ENCODE results near the gene NBEA.
"Not testable (repeated sequence)": the region's sequence is repeated elsewhere in the genome, so short reads cannot be mapped to it uniquely, and the experiment has no call there.

NBEA gene

DNA sequence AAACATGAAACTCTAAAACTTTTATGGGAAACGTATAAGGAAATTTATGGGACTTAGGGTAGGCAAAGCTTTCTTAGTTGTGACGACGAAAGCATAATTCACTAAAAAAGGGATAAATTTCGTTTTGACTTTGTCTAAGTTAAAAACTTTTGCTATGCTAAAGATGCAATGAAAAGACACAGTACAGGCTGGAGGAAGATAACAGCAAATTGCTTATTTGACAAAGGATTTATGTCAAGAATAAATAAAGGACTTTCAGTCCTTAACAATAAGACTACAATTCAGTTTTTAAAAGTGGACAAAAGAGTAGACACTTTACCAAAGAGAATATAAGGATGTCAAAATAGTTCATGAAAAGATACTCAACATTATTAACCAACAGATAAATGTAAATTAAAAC is 150.2 kb downstream of the NBEA start:
- no peak for DNase-seq

DNA sequence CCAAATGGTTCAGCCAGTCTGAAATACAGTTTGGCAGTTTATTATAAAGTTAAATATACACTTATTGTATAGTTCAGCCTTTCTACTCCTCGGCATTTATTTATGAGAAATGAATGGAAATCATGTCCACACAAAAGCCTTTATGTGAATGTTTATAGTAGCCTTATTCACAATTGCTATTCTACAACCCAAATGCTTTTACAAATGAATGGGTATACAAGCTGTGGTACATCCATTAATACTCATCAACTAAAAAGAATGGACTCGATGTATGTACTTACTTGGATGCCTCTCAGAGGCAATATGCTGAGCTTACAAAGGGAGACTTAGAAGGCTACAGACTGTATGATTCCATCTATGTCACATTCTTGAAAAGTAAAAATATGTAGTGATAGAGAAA is 150.7 kb downstream of the NBEA start:
- DNase-seq, result no peak

DNA sequence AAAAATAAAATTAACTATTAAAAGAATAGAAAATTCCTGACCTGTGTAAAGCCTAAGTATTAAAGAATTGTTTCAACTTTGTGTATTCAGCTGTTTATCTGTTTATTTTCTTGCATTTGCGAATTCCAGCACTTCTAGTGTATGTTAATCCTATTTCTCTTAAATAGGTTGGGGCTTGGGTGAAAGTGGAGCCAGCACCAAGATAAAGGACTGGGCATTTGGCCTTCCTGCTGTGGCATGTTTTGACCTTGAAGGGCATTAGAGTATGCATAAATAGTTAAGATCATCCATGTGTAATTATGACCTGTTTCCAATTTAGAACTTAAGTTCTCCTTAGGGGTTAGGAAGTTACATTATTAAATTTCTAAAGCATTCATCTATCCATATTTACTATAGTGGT is 151.3 kb downstream of the NBEA start:
- no peak for DNase-seq

DNA sequence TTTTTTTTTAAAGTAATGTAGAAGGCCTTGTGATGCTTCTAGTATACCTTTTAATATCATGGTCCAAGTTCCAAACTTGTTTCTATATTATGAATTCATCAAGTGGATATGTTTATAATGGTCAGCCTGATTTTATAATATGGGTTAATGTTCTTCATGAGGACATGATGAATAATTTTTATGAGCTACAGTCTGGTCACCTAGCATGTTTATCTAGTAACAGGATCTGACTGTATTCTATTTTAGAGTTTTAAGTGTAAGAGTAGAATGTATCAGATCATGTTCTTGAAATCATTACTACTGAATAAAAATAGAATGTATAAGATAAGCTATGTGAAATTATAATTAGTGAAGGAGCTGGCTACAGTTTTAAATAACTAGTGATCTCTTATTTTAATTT is 164.7 kb downstream of the NBEA start:
- not testable (repeated sequence) for DNase-seq

DNA sequence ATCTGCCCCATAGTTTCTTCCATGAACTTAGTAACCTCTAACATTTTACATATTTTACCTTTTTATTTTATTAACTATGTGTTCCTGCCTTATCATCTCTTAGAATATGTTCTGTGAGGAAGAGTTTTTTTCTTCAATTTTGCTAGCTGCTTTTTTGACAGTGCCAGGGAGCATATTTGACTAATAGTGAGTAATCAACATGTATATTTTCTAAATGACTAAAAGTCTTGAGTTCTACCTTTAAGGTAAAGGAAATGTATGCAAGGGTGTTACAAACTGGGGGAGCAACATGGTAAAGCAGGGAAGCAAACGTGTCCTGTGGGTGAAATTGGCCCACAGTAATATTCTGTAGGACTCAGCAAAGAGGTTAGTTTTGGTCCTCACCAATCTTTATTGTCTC is 165.5 kb downstream of the NBEA start:
- DNase-seq, result no peak

DNA sequence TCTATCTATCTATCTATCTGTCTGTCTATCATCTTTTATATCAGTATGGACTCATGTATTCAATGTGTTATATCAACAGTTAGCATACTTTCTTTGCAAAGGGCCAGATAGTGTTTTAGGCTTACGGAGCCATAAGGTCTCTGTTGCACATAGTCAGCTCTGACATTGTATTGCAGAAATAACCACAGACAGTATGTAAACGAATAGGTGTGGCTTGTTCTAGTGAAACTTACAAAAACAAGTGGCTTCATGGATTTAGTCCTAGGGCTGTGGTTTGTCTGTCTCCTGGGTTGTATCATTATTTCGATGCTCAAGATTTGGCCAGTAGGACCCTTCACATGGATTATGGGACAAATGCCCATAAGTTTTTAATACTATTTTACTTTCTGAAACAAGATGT is 171.5 kb downstream of the NBEA start:
- DNase-seq, result not testable (repeated sequence)

DNA sequence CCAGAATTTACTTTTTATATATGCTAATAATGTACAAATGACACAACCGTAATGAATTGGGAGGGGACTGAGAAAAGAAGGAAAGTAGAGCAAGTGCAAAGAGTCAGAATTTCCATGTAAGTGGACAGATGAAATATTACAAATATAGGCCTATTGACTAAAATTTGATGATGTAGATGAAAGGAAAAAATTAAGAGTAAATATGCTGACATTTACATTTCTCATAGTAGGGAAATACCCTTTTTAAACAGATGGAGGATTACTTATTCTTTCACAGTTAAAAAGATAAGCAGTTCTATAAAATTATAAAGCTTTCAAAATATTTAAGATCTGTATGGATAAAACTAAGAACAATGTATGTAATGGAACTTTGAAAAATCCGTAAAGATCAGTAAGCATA is 185.4 kb downstream of the NBEA start:
- DNase-seq, result no peak

DNA sequence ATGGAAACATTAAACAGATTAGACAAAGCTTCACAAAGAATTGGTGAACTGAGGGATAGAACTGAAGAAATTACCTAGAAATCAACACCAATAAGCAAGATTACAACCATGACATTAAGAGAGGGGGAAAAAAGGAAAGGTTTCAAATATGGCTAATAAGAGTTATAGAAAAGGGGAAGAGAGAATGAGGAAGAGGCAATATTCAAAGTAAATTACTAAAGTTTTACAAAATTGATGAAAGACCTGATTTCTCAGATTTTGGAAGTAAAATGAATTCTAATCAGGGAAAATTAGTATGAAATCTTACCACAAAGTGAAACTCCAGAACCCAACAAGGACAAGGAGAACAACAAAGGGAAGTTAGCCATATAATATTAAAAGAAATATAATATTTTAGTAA is 187.4 kb downstream of the NBEA start:
- no peak for DNase-seq

DNA sequence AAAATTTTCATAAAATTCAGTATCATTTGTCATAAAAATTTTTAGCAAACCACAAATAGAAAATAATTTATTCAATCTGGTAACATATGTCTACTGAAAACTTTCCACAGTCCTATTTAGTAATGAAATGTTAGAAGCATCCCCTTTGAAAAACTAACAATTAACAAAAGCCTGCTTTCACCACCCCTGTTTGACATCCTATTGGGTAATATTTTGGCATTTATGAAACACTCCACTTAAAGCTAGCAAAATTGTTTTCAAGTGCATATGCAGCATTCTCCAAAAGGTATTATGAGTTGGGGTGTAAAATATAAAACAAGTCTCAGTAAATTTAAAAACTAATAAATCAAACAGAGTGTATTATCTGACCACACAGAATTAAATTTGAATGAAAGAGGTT is 189.4 kb downstream of the NBEA start:
- no peak for DNase-seq

DNA sequence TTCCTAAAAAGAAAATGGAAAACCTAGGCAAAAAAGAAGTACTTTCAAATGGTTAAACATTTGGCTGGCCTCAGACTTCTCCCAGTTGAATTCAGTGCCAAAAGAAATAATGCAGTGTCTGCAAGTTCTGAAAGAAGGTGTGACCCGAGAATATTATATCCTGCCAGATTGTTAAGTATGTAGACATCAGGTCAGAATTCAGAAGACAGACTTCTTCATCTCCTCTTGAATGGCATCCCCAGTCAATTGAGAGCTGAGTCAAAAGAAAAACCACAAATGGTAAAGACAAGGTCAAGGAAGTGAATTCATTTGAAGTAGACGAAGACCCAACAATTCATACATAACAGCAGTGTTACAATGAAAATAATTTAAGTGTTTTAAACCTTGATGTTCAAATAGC is 194.5 kb downstream of the NBEA start:
- DNase-seq, result no peak

DNA sequence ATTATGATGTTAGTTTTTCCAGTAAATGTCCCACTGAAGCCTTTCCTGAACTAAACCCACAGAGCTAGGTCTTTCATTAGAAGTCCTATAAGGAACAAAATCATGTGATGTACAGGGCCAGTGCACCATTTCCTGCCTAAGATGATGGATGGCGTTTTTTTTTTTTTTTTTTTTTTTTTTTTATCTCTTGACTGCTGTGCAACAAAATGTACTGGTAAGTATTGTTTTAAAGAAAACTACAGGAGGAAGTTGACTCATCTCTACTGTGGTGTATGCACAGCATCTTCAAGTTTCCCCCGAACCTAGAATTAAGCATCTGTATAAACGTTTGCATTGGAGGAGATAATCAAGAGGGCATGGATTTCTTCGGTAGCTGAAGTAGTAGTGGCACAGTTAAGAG is 197.5 kb downstream of the NBEA start:
- DNase-seq, result no peak

DNA sequence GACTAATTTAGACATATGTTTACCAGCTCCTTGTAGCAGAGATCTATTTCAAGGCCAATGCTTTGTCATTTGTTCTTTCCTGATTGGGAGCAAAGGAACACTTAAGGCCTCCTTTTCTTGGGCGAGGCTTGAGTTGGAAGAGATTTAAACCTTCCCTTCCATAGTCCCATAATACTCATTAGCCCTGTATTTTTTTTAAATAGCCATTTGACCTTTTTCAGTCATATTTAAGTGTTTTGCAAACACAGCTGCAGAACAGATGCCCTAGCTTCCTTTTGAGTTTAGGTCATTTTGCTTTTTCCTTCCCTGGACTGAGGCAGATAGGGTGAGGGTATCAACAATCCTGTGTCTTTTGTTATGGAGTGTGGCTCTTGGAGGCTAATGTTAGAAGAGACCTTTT is 198.3 kb downstream of the NBEA start:
- DNase-seq, result no peak

DNA sequence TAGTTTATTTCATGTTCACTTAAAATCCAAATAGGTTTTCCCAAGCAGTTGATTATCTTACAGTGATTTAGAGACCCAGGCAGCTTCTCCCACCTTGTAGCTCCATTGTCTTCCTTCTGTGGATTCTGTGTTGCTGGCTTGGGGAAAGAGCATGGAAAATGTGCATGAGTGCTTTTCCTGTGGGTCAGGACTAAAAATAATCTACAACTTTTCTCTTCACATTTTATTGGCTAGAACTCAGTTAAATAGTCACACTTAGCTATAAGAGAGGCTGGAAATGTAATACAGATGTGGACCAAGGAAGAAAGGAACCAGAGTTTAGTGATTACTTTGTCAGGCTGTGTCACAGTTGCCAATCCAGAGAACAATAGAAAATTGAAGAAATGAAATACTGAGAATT is 198.8 kb downstream of the NBEA start:
- no peak for DNase-seq

DNA sequence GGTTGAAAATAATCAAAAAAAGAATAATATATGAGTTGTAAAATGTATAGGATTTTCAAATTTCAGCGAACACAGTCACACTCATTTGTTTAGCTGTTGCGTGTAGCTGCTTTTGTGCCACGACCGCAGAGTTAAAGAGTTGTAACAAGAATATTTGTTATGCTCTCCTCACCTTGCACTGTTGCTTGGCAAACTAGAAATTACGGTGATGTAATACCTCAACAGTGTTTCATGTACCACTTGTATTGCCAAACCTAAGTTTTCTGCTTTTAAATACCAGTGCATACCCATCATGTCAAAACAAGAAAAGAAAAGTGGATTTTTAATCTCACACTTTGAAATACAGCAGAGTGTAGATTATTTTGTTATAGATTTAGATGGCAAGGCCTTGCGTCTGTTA is 201.1 kb downstream of the NBEA start:
- DNase-seq, result no peak

DNA sequence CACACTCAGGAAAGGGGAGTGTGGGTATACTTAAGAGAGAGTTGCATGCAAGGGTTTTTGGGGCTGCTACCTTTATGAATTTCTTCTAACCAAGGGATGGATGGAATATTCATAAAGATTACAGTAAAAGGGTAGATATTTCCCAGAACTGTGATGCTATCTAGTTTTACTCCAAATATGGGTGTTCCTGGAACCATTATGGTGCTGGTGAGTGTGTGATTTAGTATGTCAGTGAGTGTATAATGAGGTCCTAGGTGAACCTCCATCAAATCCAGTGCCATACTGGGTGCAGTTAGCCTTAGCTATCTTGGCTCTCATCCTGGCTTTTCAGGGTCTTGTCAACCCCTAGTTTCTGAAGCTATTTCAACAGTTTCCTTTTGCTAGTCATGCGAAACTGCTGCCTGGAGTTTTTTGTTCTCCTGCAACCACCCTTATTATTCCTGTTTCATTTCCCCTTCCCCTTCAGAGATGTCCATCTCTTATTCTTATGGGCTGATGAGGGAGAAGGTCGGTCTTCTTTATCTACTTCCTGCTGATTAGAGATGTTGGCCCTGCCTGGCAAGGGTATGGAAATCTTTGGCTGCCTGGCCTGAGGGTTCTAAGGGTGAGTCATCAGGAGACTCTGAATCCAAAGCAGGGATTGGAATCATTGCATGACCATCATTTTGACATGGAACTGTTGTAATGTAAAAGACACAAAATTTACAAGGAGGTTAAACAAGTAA is 202.3 kb downstream of the NBEA start:
- no peak for DNase-seq

DNA sequence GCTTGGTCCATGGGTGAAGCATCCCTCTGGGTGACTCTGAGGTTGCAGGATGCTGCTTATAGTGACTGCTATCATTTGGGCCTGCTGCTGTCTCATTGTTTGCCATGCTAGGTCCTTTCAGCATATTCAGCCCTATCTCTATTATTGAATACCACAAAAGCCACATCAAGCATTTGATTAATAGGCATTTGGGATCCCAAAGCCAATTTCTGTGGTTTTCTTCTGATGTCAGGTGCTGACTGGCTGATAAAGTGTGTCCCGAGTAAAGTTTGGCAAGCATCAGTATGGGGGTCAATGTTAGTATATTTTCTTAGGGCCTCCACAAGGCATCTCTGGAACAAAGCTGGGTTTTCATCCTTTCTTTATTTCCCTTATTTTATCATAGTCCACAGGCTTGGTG is 204.6 kb downstream of the NBEA start:
- no peak for DNase-seq

DNA sequence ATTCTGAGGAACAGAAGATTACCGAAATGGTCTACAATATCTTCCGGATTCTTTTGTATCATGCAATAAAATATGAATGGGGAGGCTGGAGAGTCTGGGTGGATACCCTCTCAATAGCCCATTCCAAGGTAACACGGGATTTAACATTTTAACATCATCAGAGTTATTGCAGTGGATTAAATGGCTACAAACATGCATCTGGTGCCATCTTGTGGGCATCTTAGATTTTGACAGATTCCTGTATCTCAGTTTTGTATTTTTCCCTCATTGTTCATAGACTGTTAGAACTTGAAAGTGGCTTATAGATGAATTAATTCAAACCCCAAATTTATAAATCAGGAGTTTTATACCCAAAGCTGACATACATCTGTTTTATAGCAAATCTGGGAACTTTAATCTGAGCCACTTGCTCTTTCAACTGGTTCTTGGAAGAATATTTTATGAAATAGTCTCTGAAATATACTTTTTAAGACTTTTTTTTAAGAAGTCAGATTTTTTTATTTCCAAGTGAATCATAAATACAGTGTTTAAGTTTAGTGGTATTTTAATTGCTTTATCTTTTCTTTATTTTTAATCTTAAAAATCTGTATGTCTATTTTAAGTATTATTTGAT is 215.2 kb downstream of the NBEA start:
- peak; percentile 45 for DNase-seq

DNA sequence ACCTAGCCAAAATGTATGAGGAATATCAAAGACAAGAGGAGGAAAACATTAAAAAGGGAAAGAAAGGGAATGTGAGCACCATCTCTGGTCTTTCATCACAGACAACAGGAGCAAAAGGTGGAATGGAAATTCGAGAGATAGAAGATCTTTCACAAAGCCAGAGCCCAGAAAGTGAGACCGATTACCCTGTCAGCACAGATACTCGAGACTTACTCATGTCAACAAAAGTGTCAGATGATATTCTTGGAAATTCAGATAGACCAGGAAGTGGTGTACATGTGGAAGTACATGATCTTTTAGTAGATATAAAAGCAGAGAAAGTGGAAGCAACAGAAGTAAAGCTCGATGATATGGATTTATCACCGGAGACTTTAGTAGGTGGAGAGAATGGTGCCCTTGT is 217.0 kb downstream of the NBEA start:
- DNase-seq, result no peak

DNA sequence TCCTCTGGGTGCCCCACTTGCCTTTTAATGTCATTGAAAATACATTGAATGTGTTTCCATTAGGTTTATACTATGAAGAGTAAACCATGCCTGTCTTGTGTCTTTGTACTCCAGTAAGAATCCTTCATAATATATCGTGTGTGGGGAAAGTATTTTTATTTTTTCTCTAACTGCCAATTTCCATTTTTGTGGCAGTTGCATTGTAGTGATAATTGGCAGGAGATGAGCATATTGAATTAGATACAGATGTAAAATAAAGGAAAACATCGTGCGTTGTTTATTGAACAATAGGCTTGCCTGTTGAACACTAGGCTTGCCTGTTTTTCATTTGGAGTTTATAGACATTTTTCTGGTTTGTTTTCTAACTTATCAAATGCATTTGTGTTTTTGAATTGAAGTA is 218.8 kb downstream of the NBEA start:
- no peak for DNase-seq

DNA sequence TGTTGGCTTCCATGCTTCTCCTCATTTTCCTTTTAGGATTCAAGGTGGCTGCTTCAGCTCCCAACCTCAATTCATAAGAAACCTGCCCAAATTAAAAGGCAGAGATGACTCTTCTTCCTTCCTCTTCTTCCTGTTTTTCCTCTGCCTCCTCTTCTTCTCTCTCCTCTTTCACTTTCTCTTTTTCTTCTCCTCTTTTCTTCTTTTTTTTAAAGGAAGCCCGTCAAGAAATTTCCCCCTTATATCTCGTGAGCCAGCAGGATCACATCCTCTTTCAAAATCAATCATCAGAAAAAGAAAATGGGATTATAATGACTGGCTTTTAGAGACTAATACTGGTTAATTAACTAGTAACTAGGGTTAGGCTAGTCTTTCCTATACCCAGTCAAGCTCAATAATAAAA is 220.3 kb downstream of the NBEA start:
- no peak for DNase-seq

DNA sequence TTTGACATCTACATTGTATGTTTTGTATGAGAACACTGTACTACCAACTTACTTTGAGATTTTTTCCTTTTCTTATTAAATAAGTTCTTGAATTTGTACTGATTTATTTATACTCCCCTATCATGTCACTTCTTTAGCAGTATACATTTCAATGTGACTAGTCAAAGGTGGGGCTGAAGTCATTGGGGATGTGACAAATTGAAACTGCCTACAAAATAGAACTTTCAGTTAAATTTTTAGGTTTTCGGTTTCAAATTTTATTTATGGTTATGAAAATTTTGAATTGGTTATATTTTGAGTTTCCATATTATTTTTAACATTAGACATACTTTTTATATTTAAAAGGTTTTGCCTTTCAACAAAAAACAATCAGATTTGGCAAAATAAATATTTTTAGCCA is 221.6 kb downstream of the NBEA start:
- no peak for DNase-seq

DNA sequence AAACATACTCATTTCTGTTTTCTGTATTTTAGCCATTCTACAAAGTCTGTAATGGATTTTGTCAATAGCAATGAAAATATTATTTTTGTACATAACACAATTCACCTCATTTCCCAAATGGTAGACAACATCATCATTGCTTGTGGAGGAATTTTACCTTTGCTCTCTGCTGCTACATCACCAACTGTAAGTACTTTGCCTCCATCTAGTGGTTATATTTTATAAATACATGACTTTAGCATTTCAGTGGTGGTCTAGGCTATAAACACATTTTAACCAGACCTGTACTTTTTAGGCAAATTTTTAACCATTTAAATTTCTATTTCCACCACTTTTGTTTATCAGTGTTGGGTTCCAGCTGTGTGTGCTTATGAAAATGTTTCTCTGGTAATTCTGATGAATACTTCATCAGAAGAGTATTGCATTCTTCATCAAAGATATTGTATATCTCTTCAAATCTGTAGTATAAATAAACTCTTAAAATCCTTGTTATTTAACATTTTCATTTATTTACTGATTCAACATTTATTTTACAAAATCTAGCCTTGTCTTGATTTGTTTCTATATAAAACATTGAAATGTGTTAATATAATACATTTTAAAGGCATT is 222.4 kb downstream of the NBEA start:
- peak; percentile 53 for DNase-seq

DNA sequence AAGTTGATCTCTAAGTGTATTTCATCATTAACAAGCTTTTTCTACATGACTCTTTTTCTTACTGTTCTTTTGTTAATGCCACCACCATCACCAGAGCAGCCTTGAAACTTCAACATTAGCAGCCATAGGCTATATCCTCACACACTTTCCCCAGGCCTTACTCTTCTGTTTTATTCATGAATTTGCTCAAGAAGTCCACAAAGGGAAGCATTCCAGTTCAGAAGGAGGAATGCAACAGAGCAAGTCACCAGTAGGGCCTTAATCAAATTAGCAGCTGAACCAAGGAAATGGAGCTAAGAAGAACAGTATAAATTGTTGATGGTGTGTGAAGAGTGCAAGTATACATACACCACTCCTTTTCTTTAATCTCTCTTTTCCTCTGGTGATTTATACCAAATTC is 223.1 kb downstream of the NBEA start:
- DNase-seq, result no peak

DNA sequence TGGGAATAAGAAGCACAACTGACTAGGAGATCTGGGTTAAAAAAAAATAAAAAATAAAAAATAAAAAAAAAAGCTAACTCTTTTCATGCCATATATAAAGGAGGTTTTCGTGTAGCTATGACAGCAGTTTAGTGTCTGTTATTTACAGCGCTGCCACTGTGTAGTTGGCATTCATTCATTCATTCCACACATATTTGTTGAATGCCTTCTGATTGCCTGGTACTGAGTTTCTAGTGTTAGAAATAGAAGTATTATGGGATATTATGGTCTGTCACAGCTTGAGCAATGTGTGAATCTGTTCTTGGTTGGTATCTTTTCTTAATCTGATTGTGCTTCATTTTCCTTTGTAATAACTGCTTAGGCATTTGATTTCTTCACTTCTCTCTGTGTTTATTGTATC is 237.4 kb downstream of the NBEA start:
- DNase-seq, result no peak

All from NCI-H446 treated with DMSO at 0.1 percent for 48 hours (cell line).